ENCODE data around the gene GNAQ. TPM values are rescaled to one million over a fixed set of nuclear protein-coding genes. Genes with fewer than 3 reads are reported as not detected.
A peak's percentile ranks its signal among the peaks of the same experiment; 100 is the strongest.

The GNAQ gene
- total RNA-seq, 1 experiment from 2014 or later = 28.7 TPM

DNA sequence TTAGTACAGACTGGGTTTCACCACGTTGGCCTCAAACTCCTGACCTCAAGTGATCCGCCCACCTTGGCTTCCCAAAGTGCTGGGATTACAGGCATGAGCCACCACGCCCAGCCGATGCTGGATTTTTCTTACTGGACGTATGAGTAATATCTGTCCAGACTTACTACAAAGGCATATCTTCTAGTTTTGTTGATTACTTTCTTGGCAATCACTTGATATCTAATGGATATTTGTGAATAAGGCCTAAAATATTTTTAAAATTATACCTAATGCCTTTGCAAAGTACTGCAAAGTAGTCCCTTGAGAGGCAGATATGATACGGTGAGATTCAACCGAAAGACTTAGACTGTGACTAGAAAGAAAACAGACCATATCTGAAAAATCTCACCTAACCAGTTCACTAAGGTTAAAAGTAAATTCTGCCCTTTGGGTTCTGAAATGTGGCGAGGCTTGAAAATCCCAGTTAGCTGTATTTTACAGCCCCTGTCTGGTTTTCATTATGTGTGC is 152.1 kb downstream of the GNAQ start:
- no peaks in the 10 kb centered on the region for H3K9me3 ChIP-seq (ENCODE audit: control insufficient read depth in 1 of 2, insufficient read depth in 1 of 2, low read depth in 1 of 2, low read length in 2 of 2)
- no peak overlapping the region for H2AFZ ChIP-seq (ENCODE audit: low read depth, low read length, poor library complexity, severe bottlenecking)
- intact Hi-C loops (cut with micrococcal nuclease) = no loop called here
- H3K4me2 ChIP-seq (ENCODE audit: low read length) = peak overlapping the region; percentile 67
- H3K27ac ChIP-seq (ENCODE audit: low read depth, low read length) = peak overlapping the region; percentile 69
- H4K20me1 ChIP-seq (ENCODE audit: insufficient read depth) = no peaks in the 10 kb centered on the region
- POLR2A ChIA-PET = no interaction called here
- DNase-seq (ENCODE audit: low read depth, low spot score) = peak; percentile 31
- H3K79me2 ChIP-seq (ENCODE audit: insufficient read depth, low read length) = no peaks in the 10 kb centered on the region
- BruUV-seq (replicated peaks) = no TSS peak
- RAD21 ChIA-PET (ENCODE audit: low non-redundant PET in 1 of 2, low total read pairs in 2 of 2, uncharacterized antibody in 2 of 2, unreplicated experiment in 2 of 2) = no interaction called here
- H3K27me3 ChIP-seq (ENCODE audit: insufficient read depth, low read length) = no peaks in the 10 kb centered on the region
- no peaks in the 10 kb centered on the region for H3K9me2 ChIP-seq (ENCODE audit: insufficient read depth)
- CTCF ChIA-PET = interaction anchor here (1.8 kb wide), 1 partner anchor 18 kb away, joined by 5 read pairs; no protein-coding TSS in a partner anchor
- ATAC-seq = peak; percentile 86
- peaks cover 26 to 40% of the 10 kb centered on the region in 2 experiments for H3K4me1 ChIP-seq (ENCODE audit: control insufficient read depth in 1 of 2, insufficient read depth in 2 of 2, low read length in 2 of 2)
- H3K9ac ChIP-seq (ENCODE audit: low read length) = peak overlapping the region; percentile 39
- H3K36me3 ChIP-seq (ENCODE audit: control insufficient read depth in 1 of 2, insufficient read depth in 2 of 2, low read length in 2 of 2) = no peaks in the 10 kb centered on the region
- peak overlapping the region; percentile 8 to 16; a peak in 3 of 4 replicates for H3K4me3 ChIP-seq (replicated peaks in 1 of 2; ENCODE audit: low read depth in 1 of 2, low read length in 2 of 2)
- TF ChIP-seq EZH2 (IDR thresholded peaks at IDR 0.05) (no peak), SRF (IDR thresholded peaks at IDR 0.05; ENCODE audit: low read depth) (no peak), RAD21 (IDR thresholded peaks at IDR 0.05; ENCODE audit: low read depth) (peak; percentile 8; the same call in 1 of the 2 replicates), POLR2AphosphoS5 (IDR thresholded peaks at IDR 0.05; ENCODE audit: low read depth, low read length) (no peak), EZH2phosphoT487 (IDR thresholded peaks at IDR 0.05; ENCODE audit: borderline replicate concordance) (no peak), ZNF274 (IDR thresholded peaks at IDR 0.05; ENCODE audit: low read depth, low read length) (no peak), ELF1 (IDR thresholded peaks at IDR 0.05; ENCODE audit: borderline replicate concordance, low read depth) (no peak), FOSL1 (IDR thresholded peaks at IDR 0.05; ENCODE audit: low read depth) (peak; percentile 30; the same call in 1 of the 2 replicates), ZFX (IDR thresholded peaks at IDR 0.05) (no peak), SP1 (IDR thresholded peaks at IDR 0.05; ENCODE audit: low read depth) (peak; percentile 58), YY1 (IDR thresholded peaks at IDR 0.05; ENCODE audit: extremely low read depth, insufficient replicate concordance, low read depth, low read length) (no peak), CBX3 (IDR thresholded peaks at IDR 0.05; ENCODE audit: low read depth) (peak; percentile 70), CEBPB (IDR thresholded peaks at IDR 0.05; ENCODE audit: low read depth) (peak; percentile 62; the same call in 1 of the 2 replicates), TCF7L2 (IDR thresholded peaks at IDR 0.05; ENCODE audit: borderline replicate concordance, extremely low read depth, insufficient read depth, insufficient read length) (no peak), JUND (IDR thresholded peaks at IDR 0.05) (peak; percentile 47), EGR1 (IDR thresholded peaks at IDR 0.05; ENCODE audit: low read depth) (peak; percentile 75), SIN3A (IDR thresholded peaks at IDR 0.05; ENCODE audit: low read depth) (0 out of 2 replicates have a peak, but pooled peaks have one; percentile 28)
- TF ChIP-seq, protein P1, sequence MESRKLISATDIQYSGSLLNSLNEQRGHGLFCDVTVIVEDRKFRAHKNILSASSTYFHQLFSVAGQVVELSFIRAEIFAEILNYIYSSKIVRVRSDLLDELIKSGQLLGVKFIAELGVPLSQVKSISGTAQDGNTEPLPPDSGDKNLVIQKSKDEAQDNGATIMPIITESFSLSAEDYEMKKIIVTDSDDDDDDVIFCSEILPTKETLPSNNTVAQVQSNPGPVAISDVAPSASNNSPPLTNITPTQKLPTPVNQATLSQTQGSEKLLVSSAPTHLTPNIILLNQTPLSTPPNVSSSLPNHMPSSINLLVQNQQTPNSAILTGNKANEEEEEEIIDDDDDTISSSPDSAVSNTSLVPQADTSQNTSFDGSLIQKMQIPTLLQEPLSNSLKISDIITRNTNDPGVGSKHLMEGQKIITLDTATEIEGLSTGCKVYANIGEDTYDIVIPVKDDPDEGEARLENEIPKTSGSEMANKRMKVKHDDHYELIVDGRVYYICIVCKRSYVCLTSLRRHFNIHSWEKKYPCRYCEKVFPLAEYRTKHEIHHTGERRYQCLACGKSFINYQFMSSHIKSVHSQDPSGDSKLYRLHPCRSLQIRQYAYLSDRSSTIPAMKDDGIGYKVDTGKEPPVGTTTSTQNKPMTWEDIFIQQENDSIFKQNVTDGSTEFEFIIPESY (IDR thresholded peaks at IDR 0.05; ENCODE audit: extremely low read depth, insufficient replicate concordance, low read length) = no peak
- TF ChIP-seq, protein P2, sequence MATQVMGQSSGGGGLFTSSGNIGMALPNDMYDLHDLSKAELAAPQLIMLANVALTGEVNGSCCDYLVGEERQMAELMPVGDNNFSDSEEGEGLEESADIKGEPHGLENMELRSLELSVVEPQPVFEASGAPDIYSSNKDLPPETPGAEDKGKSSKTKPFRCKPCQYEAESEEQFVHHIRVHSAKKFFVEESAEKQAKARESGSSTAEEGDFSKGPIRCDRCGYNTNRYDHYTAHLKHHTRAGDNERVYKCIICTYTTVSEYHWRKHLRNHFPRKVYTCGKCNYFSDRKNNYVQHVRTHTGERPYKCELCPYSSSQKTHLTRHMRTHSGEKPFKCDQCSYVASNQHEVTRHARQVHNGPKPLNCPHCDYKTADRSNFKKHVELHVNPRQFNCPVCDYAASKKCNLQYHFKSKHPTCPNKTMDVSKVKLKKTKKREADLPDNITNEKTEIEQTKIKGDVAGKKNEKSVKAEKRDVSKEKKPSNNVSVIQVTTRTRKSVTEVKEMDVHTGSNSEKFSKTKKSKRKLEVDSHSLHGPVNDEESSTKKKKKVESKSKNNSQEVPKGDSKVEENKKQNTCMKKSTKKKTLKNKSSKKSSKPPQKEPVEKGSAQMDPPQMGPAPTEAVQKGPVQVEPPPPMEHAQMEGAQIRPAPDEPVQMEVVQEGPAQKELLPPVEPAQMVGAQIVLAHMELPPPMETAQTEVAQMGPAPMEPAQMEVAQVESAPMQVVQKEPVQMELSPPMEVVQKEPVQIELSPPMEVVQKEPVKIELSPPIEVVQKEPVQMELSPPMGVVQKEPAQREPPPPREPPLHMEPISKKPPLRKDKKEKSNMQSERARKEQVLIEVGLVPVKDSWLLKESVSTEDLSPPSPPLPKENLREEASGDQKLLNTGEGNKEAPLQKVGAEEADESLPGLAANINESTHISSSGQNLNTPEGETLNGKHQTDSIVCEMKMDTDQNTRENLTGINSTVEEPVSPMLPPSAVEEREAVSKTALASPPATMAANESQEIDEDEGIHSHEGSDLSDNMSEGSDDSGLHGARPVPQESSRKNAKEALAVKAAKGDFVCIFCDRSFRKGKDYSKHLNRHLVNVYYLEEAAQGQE (IDR thresholded peaks at IDR 0.05; ENCODE audit: low read depth) = no peak
- TF ChIP-seq, protein P3, sequence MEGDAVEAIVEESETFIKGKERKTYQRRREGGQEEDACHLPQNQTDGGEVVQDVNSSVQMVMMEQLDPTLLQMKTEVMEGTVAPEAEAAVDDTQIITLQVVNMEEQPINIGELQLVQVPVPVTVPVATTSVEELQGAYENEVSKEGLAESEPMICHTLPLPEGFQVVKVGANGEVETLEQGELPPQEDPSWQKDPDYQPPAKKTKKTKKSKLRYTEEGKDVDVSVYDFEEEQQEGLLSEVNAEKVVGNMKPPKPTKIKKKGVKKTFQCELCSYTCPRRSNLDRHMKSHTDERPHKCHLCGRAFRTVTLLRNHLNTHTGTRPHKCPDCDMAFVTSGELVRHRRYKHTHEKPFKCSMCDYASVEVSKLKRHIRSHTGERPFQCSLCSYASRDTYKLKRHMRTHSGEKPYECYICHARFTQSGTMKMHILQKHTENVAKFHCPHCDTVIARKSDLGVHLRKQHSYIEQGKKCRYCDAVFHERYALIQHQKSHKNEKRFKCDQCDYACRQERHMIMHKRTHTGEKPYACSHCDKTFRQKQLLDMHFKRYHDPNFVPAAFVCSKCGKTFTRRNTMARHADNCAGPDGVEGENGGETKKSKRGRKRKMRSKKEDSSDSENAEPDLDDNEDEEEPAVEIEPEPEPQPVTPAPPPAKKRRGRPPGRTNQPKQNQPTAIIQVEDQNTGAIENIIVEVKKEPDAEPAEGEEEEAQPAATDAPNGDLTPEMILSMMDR (IDR thresholded peaks at IDR 0.05 in 2 of 3, conservative IDR thresholded peaks at IDR 0.05 in 1 of 3; ENCODE audit: borderline replicate concordance in 1 of 3, insufficient read depth in 1 of 3, low read depth in 2 of 3, low read length in 2 of 3) = no peak
- TF ChIP-seq, protein P4, sequence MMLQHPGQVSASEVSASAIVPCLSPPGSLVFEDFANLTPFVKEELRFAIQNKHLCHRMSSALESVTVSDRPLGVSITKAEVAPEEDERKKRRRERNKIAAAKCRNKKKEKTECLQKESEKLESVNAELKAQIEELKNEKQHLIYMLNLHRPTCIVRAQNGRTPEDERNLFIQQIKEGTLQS (IDR thresholded peaks at IDR 0.05) = no peak
